Adrenal gland (tissue), 5 donors: ENCODE measurements around the gene TMEM9B.

Experiments used
- POLR2A ChIP-seq, 2 donors: fragments of 450-650 bp; IDR thresholded peaks; one replicate each; pipeline ENCODE4 v1.6.1; 2017; ENCODE audit warnings: antibody characterized with exemption in 2 of 2, mild to moderate bottlenecking in 2 of 2, moderate library complexity in 1 of 2
- TF ChIP-seq, protein P1 (sequence below), 6 experiments: fragments of 450-650 bp in 4 of 6; fragments of 200-600 bp in 2 of 6; sonication (generic) in 1 of 6; IDR thresholded peaks; 1 replicate in 5 of 6; 2 replicates in 1 of 6; pipeline versions ENCODE4 v1.5.1 to v1.8.0; 2016 to 2021; ENCODE audit warnings: antibody characterized with exemption in 6 of 6, mild to moderate bottlenecking in 2 of 6, moderate library complexity in 1 of 6
- donor health status: DM: no; HTN: no; CAD: no.

DNA sequence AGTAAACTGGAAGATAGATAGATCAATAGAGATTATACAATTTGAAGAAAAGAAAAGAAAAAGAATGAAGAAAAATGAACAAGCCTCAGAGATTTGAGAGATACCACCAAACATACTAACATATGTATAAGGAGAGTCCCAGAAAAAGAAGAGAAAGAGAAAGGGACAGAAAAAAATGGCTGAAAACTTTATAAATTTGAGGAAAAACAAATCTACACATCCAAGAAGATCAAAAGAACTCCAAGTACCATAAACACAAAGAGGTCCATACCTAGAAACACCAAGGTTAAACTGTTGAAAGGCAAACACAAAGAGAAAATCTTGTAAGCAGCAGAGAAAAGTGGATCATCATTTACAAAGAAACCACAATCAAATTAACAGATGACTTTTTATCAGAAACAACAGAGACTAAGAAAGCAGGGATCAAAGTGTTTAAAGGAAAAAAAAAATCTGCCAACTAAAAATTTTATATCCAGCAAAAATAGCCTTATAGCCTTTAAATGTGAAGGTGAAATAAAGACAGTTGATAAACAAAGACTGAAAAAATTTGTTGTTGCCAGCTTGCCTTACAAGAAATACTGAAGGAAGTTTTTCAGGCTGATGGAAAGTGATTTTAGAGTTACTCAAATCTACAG is 65.0 kb downstream of the TMEM9B start:
- TF ChIP-seq POLR2A (IDR thresholded peaks at IDR 0.05) = no peak
- TF ChIP-seq, protein P1, sequence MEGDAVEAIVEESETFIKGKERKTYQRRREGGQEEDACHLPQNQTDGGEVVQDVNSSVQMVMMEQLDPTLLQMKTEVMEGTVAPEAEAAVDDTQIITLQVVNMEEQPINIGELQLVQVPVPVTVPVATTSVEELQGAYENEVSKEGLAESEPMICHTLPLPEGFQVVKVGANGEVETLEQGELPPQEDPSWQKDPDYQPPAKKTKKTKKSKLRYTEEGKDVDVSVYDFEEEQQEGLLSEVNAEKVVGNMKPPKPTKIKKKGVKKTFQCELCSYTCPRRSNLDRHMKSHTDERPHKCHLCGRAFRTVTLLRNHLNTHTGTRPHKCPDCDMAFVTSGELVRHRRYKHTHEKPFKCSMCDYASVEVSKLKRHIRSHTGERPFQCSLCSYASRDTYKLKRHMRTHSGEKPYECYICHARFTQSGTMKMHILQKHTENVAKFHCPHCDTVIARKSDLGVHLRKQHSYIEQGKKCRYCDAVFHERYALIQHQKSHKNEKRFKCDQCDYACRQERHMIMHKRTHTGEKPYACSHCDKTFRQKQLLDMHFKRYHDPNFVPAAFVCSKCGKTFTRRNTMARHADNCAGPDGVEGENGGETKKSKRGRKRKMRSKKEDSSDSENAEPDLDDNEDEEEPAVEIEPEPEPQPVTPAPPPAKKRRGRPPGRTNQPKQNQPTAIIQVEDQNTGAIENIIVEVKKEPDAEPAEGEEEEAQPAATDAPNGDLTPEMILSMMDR (IDR thresholded peaks at IDR 0.05) = no peak
